Calu3 (cell line): Measurements from ENCODE around the gene CFAP45. TPM values are rescaled to one million over a fixed set of nuclear protein-coding genes. Genes with fewer than 3 reads are reported as not detected.
A peak's percentile ranks its signal among the peaks of the same experiment; 100 is the strongest.

ENCODE experiments used
- Bru-seq: library from RNA; stranded (reverse); fragments of 400-500 nt; gene quantifications from one replicate; lab custom pipeline; 2021; lab: Mats Ljungman, UMichigan
- BruChase-seq, 2 experiments: library from RNA; stranded (reverse); fragments of 400-500 nt; gene quantifications; one replicate each; lab custom pipeline; 2021; lab: Mats Ljungman, UMichigan
- BruUV-seq: library from RNA; stranded (reverse); fragments of 400-500 nt; replicated peaks from 2 replicates; lab custom pipeline; 2021; lab: Mats Ljungman, UMichigan
- CTCF ChIA-PET: fragments of 300-600 bp; sonication (Branson Sonifier 250); formaldehyde crosslinking; loops from one replicate; lab custom pipeline; 2022; ENCODE audit warnings: antibody characterized with exemption; lab: Charles Lee
- DNase-seq: peaks from one replicate; pipeline ENCODE4 v3.0.0; 2022
- H3K27ac Mint-ChIP-seq: one replicate; pipeline ENCODE4 v1.8.0; 2022; ENCODE audit warnings: mixed read lengths; ENCODE audit not compliant: unreplicated experiment
- H3K27me3 Mint-ChIP-seq: one replicate; pipeline ENCODE4 v1.8.0; 2022; ENCODE audit warnings: mixed read lengths; ENCODE audit not compliant: unreplicated experiment
- H3K36me3 Mint-ChIP-seq: one replicate; pipeline ENCODE4 v1.8.0; 2022; ENCODE audit warnings: mild to moderate bottlenecking, moderate library complexity, mixed read lengths; ENCODE audit not compliant: insufficient read depth, unreplicated experiment
- H3K4me1 Mint-ChIP-seq: one replicate; pipeline ENCODE4 v1.8.0; 2022; ENCODE audit warnings: mild to moderate bottlenecking, low read depth, mixed read lengths; ENCODE audit not compliant: unreplicated experiment
- H3K4me3 Mint-ChIP-seq: one replicate; pipeline ENCODE4 v1.8.0; 2022; ENCODE audit warnings: mild to moderate bottlenecking, low read depth, moderate library complexity, mixed read lengths; ENCODE audit not compliant: unreplicated experiment
- H3K9me3 Mint-ChIP-seq: one replicate; pipeline ENCODE4 v1.8.0; 2022; ENCODE audit warnings: low read depth, mixed read lengths; ENCODE audit not compliant: unreplicated experiment
- CTCF ChIP-seq: fragments of 200-600 bp; IDR thresholded peaks from one replicate; pipeline ENCODE4 v1.8.0; 2022; ENCODE audit warnings: antibody characterized with exemption; ENCODE audit not compliant: unreplicated experiment
- intact Hi-C: fragments of 100-400 bp; cut with micrococcal nuclease; formaldehyde crosslinking; loops from one replicate; pipeline ENCODE4 v1.10.0; 2022; ENCODE audit not compliant: unreplicated experiment
- long read RNA-seq: library from polyadenylated mRNA; stranded (forward); transcript quantifications from one replicate; pipeline ENCODE4 v2.0.0, GENCODE V29; 2022
- total RNA-seq: library from RNA; stranded (reverse); gene quantifications from 2 replicates; pipeline ENCODE4 v1.2.3, GENCODE V29; 2022

CFAP45 gene
- total RNA-seq (1.6 and 1.8 TPM in 2 replicates), Bru-seq, nascent RNA (percentile 42 among the genes with signal in this experiment), BruChase-seq, experiment 1, labeled RNA remaining after a 6-hour chase (percentile 30 among the genes with signal in this experiment), BruChase-seq, experiment 2, labeled RNA remaining after a 2-hour chase (percentile 33 among the genes with signal in this experiment)
- long read RNA-seq = 0 reads

GRCh38 chr1:159900086-159900680 is at the start of gene CFAP45:
Gene CFAP45, minus strand, starts transcription at chr1:159900165. Its CDS starts 67 bp downstream, at chr1:159900098.
- H3K36me3 Mint-ChIP-seq = peaks cover 13% of the 10 kb centered on the region
- intact Hi-C loops = loop anchor here (1.0 kb wide), 1 partner anchor 23 kb away; no protein-coding TSS in a partner anchor
- no peaks in the 10 kb centered on the region for H3K9me3 Mint-ChIP-seq
- peak; percentile 88 for DNase-seq
- TF ChIP-seq CTCF = no peak
- BruUV-seq = TSS peak; percentile 95
- H3K27me3 Mint-ChIP-seq = no peaks in the 10 kb centered on the region
- CTCF ChIA-PET = interaction anchor here (0.7 to 2.1 kb wide), 8 partner anchors 11 to 110 kb away, joined by 3 to 5 read pairs (median 4); partner anchors contain the start of gene TAGLN2
- H3K4me3 Mint-ChIP-seq = peak within 1 kb of the TSS; percentile 48
- H3K27ac Mint-ChIP-seq = peak within 1 kb of the TSS; percentile 84
- H3K4me1 Mint-ChIP-seq = peaks cover 33% of the 10 kb centered on the region

- Mint-ChIP-seq H3K4me1 (peaks cover 35% of the 10 kb centered on the region), H3K4me3 (no peak overlapping the region), H3K27ac (no peak overlapping the region), H3K27me3 (peaks cover 44% of the 10 kb centered on the region), H3K9me3 (no peaks in the 10 kb centered on the region), H3K36me3 (peaks cover 24% of the 10 kb centered on the region)
- CTCF ChIA-PET = no interaction called here
- no peak for TF ChIP-seq CTCF
- DNase-seq = no peak
- intact Hi-C loops = loop anchor here (10.0 kb wide), 1 partner anchor 426 kb away; no protein-coding TSS in a partner anchor
- BruUV-seq = no TSS peak
Measured at GRCh38 chr1:159949123-159949522, 49.2 kb upstream of the CFAP45 start.

DNA sequence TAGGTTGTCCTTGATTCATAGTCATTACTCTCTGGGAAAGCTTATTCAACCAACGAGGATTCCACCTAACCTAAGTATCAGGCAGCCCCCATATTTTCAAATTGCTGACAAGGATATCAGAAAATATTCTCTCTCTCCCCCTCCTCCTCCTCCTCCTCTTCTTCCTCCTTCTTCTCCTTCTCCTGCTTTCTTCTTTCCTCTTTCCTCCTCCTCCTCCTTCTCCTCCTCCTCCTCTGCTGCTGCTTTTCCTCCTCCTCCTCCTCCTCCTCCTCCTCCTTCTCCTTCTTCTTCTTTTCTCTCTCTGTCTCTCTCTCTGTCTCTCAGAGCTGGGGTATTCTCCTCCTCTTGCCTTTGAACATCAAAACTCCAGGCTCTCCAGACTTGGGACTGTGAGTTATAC is 48.0 kb upstream of the CFAP45 start:
- H3K9me3 Mint-ChIP-seq = no peaks in the 10 kb centered on the region
- H3K4me1 Mint-ChIP-seq = peaks cover 35% of the 10 kb centered on the region
- peaks cover 18% of the 10 kb centered on the region for H3K36me3 Mint-ChIP-seq
- no TSS peak for BruUV-seq
- intact Hi-C loops = loop anchor here (10.0 kb wide), 1 partner anchor 427 kb away; no protein-coding TSS in a partner anchor
- no peak overlapping the region for H3K4me3 Mint-ChIP-seq
- DNase-seq = no peak
- TF ChIP-seq CTCF = no peak
- H3K27ac Mint-ChIP-seq = no peak overlapping the region
- CTCF ChIA-PET = no interaction called here
- H3K27me3 Mint-ChIP-seq = peaks cover 32% of the 10 kb centered on the region

DNA sequence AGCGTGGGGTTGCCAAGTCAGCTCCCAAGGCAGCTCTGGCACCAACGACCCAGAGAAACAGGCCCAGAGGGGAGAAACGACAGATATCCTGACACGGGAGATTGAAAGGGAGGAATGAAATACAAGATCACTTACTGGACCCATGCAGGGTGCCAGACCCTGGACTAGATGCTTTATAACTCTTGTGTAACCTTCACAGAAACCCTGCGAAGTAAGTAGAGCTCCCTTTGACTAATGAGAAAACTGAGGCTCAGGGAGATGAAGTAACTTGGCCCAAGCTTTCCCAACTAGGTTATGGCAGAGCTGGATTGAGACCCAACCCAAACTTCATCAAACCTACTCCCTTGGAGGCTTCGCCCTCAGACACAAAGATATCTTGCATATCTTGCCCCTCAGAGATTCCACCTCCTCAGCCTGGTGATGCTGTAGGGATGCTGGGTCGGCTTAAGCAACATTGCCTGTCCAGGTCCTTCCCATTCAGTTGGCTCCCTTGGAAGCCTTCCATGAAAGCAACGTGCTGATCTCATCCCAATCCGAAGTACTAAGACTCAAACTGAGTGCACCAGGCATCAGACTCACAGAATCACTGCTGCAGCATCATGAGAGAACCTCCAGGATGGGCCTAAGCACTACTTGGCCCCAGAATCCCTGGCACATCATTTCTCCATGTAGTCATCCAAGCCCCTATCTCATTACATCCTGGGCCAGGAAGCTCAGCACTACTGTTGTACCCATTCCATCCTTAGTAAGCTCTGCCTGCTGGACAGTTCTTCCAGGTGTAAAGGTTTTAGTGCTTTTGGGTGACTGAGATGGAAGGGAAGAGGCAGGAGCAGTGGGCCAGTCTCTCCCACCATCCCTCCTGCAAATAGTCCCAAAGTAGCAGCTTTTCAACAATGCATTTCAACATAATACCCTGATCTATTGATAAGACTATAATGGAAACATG is 46.5 kb upstream of the CFAP45 start:
- peaks cover 18% of the 10 kb centered on the region for H3K36me3 Mint-ChIP-seq
- H3K27ac Mint-ChIP-seq = peak overlapping the region; percentile 86
- TF ChIP-seq CTCF = no peak
- CTCF ChIA-PET = interaction anchor here (0.7 to 2.4 kb wide), 10 partner anchors 9 to 429 kb away, joined by 3 to 27 read pairs (median 6); partner anchors contain the start of gene TAGLN2
- no TSS peak for BruUV-seq
- peaks cover 17% of the 10 kb centered on the region for H3K27me3 Mint-ChIP-seq
- intact Hi-C loops = loop anchor here (1.0 to 10.0 kb wide), 2 partner anchors 147 to 428 kb away; no protein-coding TSS in a partner anchor
- peaks cover 35% of the 10 kb centered on the region for H3K4me1 Mint-ChIP-seq
- peak overlapping the region; percentile 94 for H3K4me3 Mint-ChIP-seq
- no peaks in the 10 kb centered on the region for H3K9me3 Mint-ChIP-seq
- no peak for DNase-seq
